ENCODE measurements around the gene TTC16. TPM values are rescaled to one million over a fixed set of nuclear protein-coding genes. Genes with fewer than 3 reads are reported as not detected.
A peak's percentile ranks its signal among the peaks of the same experiment; 100 is the strongest.

TTC16 gene
- total RNA-seq, 2 experiments from 2014 or later, result 1.6 to 2.1 TPM

DNA sequence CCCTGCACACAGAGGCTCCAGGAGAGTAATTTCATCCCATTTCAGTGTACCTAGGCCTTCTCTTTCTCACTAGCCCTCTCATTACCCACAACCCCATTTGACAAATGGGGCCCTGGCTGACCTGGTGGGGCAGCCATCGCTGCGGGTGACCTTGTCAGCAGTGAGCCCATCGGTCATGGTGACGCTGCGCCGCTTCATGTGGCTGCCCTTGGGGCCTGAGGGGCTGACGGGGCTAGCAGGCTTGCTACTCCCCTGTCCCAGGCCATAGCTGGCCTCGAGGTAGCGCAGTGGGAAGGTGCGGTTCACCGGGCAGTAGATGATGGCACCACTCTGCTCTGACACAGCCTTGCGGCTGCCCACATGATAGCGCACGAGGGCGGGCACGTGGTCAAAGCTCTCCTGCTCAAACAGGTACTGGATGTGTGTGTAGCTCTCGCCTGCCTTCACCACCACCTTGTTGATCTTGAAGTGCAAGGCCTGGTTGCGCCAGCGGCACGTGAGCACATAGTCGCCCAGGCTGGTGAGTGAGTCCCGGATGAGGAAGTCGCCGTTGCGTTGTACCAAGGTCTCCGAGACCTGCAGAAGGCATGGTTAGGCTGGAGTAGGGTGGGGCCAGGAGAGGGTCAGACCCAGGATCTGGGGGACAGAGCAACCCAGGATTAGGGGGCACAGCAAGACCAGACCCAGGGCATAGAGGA lies 33.4 kb downstream of the TTC16 start:
- DNase-seq (no peak), ATAC-seq (ENCODE audit: poor library complexity) (no peak)
- Histone ChIP-seq H3K9me3 (ENCODE audit: control insufficient read depth in 1 of 2, insufficient read depth in 1 of 2, low read length in 2 of 2) (no peaks in the 10 kb centered on the region), H3K4me1 (ENCODE audit: insufficient read depth, low read length) (peaks cover 13% of the 10 kb centered on the region), H3K36me3 (ENCODE audit: insufficient read depth, low read length) (peaks cover 88% of the 10 kb centered on the region), H3K4me3 (ENCODE audit: low read length) (no peak overlapping the region), H3K27me3 (ENCODE audit: control insufficient read depth in 1 of 2, insufficient read depth in 2 of 2, low read length in 2 of 2) (no peaks in the 10 kb centered on the region), H3K27ac (ENCODE audit: low read depth in 1 of 2, low read length in 2 of 2) (no peak overlapping the region)
- H3K9me3 Mint-ChIP-seq, result no peaks in the 10 kb centered on the region
- ChIA-PET CTCF (interaction anchor here (0.8 kb wide), 1 partner anchor 14 kb away, joined by 4 read pairs; the partner anchor contains the start of gene TOR2A), POLR2A (interaction anchor here (0.6 kb wide), 1 partner anchor 23 kb away, joined by 3 read pairs; no protein-coding TSS in a partner anchor)
- TF ChIP-seq, protein P1, sequence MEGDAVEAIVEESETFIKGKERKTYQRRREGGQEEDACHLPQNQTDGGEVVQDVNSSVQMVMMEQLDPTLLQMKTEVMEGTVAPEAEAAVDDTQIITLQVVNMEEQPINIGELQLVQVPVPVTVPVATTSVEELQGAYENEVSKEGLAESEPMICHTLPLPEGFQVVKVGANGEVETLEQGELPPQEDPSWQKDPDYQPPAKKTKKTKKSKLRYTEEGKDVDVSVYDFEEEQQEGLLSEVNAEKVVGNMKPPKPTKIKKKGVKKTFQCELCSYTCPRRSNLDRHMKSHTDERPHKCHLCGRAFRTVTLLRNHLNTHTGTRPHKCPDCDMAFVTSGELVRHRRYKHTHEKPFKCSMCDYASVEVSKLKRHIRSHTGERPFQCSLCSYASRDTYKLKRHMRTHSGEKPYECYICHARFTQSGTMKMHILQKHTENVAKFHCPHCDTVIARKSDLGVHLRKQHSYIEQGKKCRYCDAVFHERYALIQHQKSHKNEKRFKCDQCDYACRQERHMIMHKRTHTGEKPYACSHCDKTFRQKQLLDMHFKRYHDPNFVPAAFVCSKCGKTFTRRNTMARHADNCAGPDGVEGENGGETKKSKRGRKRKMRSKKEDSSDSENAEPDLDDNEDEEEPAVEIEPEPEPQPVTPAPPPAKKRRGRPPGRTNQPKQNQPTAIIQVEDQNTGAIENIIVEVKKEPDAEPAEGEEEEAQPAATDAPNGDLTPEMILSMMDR (IDR thresholded peaks at IDR 0.05), result no peak
- H3K4me1 Mint-ChIP-seq (ENCODE audit: low read depth), result peaks cover 13% of the 10 kb centered on the region
- H3K27ac Mint-ChIP-seq, result no peak overlapping the region
- H3K27me3 Mint-ChIP-seq, result no peaks in the 10 kb centered on the region
- peaks cover 77% of the 10 kb centered on the region for H3K36me3 Mint-ChIP-seq (ENCODE audit: low read depth)
- intact Hi-C loops (cut with DNase I, micrococcal nuclease), result no loop called here
- H3K4me3 Mint-ChIP-seq, result no peak overlapping the region

DNA sequence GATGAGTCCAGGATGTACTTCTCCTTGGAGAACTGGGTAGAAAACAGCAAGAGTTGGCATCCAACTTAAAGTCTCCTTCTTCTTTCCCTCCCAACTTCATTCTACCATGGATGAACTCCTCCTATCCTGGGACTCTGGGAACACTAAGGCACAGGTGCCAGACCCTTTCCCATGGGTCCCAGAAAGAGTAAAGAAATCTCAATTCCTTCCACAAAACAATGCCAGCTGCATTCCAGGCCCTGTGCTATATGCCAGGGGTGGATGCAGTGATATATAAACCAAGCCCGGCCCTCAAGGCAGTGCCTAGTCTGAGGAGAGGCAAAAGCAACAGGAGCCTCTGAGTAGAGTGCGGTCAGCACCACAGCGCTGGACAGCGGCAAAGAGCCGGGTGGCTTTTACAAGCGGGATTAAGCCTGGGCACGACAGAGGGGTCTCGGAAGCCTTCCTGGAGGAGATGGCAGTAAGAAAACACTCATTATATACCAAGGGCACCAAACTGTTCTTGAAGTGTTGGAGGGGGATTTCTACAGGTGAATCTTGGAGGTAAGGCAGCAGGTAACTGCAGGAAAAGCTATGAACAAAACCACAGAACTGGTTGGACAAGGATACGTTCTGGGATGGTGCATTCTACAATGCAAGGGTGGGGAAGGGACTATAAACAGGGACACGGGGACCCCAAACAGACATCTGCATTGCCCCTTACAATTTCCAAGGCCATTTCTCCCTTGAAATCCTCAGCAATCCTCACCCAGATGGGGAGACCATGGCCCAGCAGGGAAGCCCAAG lies 35.6 kb downstream of the TTC16 start:
- no peaks in the 10 kb centered on the region for H3K9me3 ChIP-seq (ENCODE audit: control insufficient read depth in 1 of 2, insufficient read depth in 1 of 2, low read length in 2 of 2)
- no peak overlapping the region for H3K4me3 ChIP-seq (ENCODE audit: low read length)
- H3K27ac ChIP-seq (ENCODE audit: low read depth in 1 of 2, low read length in 2 of 2), result no peak overlapping the region
- Mint-ChIP-seq H3K27me3 (no peaks in the 10 kb centered on the region), H3K9me3 (no peaks in the 10 kb centered on the region), H3K36me3 (ENCODE audit: low read depth) (peaks cover 61% of the 10 kb centered on the region), H3K4me1 (ENCODE audit: low read depth) (peaks cover 13% of the 10 kb centered on the region), H3K27ac (no peak overlapping the region), H3K4me3 (no peak overlapping the region)
- no peaks in the 10 kb centered on the region for H3K27me3 ChIP-seq (ENCODE audit: control insufficient read depth in 1 of 2, insufficient read depth in 2 of 2, low read length in 2 of 2)
- peaks cover 13% of the 10 kb centered on the region for H3K4me1 ChIP-seq (ENCODE audit: insufficient read depth, low read length)
- intact Hi-C loops (cut with DNase I, micrococcal nuclease), result no loop called here
- CTCF ChIA-PET, result no interaction called here
- POLR2A ChIA-PET, result no interaction called here
- ATAC-seq (ENCODE audit: poor library complexity) (no peak), DNase-seq (no peak)
- H3K36me3 ChIP-seq (ENCODE audit: insufficient read depth, low read length), result peaks cover 79% of the 10 kb centered on the region
- TF ChIP-seq, protein P1 (IDR thresholded peaks at IDR 0.05), result no peak

DNA sequence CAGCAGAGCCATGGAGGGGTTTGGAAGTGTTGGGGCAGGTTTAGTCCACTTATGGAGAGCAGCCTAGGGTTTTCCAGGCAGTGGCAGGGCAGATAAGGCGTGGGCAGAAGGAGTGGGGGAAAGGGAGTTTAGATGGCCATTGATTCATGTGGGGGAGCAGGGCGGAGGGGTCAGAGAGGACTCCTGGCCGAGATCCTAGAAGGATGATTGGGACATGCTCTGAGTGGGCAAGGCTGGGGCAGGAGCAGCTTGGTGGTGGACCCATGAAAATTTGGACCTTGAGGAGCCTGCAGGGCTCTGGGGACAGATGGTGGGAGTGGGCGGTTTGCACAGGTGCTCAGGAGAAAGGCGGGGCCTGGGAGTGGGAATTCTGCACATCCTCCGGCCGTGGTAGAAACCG lies 37.3 kb downstream of the TTC16 start:
- no peaks in the 10 kb centered on the region for H3K27me3 ChIP-seq (ENCODE audit: control insufficient read depth in 1 of 2, insufficient read depth in 2 of 2, low read length in 2 of 2)
- Mint-ChIP-seq H3K27me3 (no peaks in the 10 kb centered on the region), H3K4me3 (no peak overlapping the region), H3K4me1 (ENCODE audit: low read depth) (peaks cover 8% of the 10 kb centered on the region), H3K36me3 (ENCODE audit: low read depth) (peaks cover 47% of the 10 kb centered on the region), H3K27ac (peak overlapping the region; percentile 44), H3K9me3 (no peaks in the 10 kb centered on the region)
- no peaks in the 10 kb centered on the region for H3K9me3 ChIP-seq (ENCODE audit: control insufficient read depth in 1 of 2, insufficient read depth in 1 of 2, low read length in 2 of 2)
- DNase-seq (no peak), ATAC-seq (ENCODE audit: poor library complexity) (no peak)
- TF ChIP-seq, protein P1 (IDR thresholded peaks at IDR 0.05), result no peak
- ChIA-PET POLR2A (no interaction called here), CTCF (no interaction called here)
- H3K36me3 ChIP-seq (ENCODE audit: insufficient read depth, low read length), result peaks cover 73% of the 10 kb centered on the region
- H3K4me1 ChIP-seq (ENCODE audit: insufficient read depth, low read length), result peaks cover 6% of the 10 kb centered on the region
- no peak overlapping the region for H3K27ac ChIP-seq (ENCODE audit: low read depth in 1 of 2, low read length in 2 of 2)
- intact Hi-C loops (cut with DNase I, micrococcal nuclease), result no loop called here
- H3K4me3 ChIP-seq (ENCODE audit: low read length), result no peak overlapping the region
